Measurements from ENCODE around the gene RUSF1.
A peak's percentile ranks its signal among the peaks of the same experiment; 100 is the strongest.

RUSF1 gene

DNA sequence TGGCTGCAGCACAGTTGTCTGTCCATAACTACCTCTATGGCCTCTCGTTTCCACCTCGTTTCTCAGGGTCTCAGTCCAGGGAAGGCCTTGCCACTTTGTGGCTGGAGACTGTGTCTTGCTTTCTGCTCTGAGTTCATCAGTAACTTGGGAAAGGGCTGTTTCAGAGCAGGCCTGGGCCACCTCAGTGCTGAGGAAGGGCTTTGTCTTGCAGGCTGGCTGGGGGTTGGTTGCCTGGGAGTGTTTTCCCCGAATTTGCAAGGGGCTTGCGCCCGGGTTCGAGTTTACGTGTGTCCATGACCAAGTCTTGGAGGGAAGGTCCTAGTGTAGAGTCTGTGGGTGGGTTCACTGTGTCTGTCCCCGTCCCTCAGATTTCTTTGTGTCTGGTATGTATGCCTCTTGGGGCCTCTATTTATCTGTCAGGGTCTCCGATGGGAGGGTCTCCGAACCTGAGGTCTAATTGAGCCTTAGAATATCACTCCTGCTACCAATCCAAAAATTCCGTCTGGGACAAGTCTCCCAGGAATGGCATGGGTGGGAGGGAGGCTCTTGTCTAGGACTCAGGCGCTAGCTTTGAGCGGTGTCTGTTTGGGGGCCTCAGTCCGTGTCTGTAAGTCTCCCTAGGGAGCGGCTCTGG, 36.8 kb downstream of the RUSF1 start:
- DNase-seq = no peak

DNA sequence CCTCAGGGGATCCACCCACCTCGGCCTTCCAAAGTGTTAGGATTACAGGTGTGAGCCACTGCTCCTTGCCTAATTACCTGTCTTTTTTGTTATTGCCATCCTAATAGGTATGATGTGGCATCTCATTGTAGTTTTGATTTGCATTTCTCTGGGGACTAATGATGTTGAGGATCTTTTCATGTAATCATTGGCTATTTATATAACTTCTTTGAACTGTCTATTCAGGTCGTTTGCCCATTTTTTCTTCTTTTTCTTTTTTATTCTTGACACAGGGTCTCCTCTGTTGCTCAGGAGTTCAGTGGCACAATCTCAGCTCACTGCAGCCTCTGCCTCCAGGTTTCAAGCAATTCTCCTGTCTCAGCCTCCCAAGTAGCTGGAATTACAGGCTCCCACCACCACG, 37.6 kb downstream of the RUSF1 start:
- no peak for DNase-seq

DNA sequence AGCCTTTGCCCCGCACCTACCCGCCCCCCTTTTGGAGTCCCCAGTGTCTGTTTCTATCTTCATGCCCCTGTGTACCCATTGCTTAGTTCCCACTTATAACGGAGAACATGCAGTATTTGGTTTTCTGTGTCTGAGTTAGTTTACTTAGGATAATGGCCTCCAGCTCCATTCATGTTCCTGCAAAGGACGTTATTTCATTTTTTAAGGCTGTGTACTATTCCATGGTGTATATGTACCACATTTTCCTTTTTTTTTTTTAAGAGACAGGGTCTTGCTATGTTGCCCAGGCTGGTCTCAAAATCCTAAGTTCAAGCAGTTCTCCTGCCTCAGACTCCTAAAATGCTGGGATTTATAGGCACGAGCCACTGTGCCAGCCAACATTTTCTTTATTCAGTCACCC, 40.3 kb downstream of the RUSF1 start:
- no peak for DNase-seq

DNA sequence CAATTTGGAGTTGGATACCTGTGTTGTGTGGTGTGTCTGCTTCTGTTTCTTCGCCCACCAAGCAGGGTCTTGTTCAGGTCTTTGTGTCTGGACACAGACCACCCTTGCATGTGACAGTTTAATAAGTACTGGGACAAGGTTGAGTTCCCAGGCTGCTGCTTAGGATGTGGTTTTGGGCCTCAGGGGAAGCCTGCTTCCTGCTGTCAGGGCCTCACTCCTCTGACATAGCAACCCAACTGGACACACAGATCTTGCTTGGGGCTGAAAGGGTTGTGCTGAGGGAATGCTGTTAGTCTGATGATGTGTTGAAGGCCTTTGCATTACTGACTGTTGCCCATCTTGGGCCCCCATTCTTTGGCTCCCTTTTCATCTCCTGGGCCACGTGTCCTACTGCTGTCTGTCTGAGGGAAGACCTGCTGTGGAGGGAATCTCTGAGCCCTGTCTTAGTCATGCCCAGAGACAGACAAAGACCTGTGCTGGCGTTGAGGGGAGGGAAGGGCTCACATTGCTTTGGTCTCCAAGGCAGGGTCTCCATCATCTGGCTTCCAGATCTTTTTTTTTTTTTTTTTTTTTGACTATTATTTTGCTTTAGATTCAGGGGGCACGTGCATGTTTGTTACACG, 40.9 kb downstream of the RUSF1 start:
- no peak for DNase-seq

DNA sequence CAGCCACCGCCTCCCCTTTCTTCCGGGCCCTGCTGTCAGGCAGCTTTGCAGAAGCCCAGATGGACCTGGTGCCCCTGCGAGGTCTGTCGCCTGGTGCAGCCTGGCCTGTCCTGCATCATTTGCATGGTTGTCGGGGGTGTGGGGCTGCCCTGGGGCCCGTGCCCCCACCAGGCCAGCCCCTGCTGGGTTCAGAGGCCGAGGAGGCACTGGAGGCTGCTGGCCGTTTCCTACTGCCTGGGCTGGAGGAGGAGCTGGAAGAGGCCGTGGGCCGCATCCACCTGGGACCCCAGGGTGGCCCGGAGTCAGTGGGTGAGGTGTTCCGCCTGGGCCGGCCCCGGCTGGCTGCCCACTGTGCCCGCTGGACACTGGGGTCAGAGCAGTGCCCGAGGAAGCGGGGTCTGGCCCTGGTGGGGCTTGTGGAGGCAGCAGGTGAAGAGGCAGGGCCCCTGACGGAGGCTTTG, 41.8 kb downstream of the RUSF1 start:
- no peak for DNase-seq

DNA sequence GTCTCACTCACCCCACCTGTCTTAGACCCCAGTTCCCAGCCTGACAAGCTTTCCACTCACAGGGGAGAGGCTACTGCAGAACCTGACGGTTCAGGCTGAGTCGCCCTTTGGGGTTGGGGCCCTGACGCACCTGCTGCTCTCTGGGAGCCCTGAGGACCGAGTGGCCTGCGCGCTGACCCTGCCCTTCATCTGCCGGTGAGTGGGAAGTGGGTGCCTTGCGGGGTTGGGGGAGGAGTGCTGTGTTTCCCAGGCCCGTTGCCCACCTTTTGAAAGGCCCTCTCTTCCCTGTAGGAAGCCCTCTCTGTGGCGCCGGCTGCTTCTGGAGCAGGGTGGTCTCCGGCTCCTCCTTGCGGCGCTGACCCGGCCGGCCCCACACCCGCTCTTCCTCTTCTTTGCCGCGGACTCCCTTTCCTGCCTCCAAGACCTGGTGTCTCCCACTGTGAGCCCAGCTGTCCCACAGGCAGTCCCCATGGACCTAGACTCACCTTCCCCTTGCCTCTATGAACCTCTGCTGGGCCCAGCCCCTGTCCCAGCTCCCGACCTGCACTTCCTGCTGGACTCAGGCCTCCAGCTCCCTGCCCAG, 42.3 kb downstream of the RUSF1 start:
- DNase-seq = no peak

DNA sequence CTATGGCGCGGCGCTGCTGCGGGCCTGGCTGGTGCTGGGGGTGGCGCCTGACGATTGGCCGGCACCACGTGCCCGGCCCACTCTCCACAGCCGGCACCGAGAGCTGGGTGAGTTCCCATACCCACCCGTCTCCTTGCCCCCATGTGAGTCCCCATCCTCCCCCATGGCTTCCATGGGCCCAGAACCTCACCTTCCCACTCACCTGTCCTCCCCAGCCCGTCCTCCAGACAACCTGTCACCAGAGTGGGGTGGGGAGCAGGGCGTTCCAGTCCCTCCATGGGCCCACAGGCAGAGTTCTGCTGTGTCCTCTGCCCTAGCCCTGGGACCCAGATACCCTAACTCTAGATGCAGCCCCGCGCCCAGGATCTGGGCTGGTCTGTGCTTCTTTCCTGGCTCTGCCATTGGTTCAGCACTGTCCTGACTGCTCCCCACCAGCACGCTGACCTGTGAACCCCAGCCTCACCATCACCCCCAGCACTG, 43.4 kb downstream of the RUSF1 start:
- DNase-seq = no peak

DNA sequence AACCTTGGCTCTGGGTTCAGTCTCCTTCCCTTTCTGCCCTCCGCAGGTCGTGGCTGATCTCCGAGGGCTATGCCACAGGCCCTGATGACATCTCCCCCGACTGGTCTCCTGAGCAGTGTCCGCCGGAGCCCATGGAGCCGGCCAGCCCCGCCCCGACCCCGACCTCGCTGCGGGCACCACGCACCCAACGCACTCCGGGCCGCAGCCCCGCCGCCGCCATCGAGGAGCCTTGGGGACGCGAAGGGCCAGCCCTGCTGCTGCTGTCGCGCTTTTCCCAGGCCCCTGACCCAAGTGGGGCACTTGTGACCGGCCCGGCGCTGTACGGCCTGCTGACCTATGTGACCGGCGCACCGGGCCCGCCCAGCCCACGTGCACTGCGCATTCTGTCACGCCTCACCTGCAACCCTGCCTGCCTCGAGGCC, 43.8 kb downstream of the RUSF1 start:
- DNase-seq = no peak

DNA sequence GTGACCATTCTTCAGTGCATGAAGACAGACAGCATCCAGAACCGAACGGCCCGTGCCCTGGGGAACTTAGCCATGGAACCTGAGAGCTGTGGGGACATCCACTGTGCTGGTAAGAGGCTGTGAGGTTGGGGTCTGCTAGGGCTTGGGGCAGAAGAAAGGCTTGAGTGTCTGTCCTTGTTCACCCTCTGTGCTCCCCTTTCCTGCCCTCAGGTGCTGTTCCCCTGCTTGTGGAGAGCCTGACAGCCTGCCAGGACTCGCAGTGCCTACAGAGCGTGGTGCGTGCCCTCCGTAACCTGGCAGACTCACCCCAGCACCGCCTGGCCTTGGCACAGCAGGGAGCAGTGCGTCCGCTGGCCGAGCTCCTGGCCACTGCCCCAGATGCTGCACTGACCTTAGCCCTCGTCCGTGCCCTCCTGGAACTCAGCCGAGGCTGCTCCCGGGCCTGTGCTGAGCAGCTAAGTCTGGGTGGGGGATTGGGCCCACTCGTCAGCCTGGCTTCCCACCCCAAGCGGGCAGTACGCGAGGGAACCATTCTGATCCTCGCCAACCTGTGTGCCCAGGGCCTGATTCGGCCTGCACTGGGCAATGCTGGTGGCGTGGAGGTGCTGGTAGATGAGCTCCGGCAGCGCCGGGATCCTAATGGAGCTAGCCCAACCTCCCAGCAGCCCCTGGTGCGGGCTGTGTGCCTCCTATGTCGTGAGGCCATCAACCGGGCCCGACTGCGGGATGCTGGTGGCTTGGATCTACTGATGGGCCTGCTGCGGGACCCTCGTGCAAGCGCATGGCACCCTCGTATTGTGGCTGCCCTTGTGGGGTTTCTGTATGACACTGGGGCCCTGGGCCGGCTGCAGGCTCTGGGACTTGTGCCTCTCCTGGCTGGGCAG, 46.0 kb downstream of the RUSF1 start:
- DNase-seq = no peak

DNA sequence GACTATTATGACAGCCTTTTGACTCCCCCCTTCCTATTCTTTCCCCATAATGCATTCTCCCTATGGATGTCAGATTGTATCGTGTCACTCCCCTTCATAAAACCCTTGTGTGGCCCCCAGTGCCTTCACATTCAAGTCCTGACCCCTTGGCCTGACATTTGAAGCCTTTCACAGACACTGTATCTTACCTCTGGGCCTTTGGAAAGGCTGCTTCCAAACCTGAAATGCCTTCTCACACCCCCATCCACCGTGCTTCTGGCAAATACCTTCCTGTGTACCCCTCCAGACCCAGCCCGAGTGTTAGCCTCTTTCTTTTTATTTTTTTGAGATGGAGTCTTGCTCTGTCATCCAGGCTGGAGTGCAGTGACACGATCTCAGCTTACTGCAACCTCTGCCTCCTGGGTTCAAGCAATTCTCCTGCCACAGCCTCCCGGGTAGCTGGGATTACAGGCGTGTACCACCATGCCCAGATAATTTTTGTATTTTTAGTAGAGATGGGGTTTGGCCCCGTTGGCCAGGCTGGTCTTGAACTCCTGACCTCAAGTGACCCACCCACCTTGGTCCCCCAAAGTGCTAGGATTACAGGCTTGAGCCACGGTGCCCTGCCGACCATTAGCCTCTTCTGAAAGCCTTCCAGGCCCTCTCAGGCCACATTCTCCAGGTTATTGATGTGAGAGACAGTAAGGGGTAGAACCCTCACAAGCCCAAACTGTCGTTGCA, 46.8 kb downstream of the RUSF1 start:
- DNase-seq = no peak

DNA sequence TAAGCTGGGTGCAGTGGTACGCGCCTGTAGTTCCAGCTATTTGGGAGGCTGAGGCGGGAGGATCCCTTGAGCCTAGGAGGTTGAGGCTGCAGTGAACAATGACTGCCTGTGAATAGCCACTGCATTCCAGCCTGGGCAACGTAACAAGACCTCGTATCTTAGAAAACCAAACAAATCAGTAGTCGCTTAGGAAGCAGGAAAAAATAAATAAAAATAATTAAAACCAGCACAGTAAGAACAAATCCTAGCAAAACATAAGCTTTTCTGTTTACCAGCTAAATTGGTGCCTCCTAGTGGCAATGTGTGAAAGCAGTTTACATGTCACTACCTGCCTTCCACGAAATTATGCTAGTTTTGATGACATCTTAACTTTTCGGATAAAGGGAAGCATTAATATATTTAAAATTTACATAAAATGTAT, 47.6 kb downstream of the RUSF1 start:
- no peak for DNase-seq

DNA sequence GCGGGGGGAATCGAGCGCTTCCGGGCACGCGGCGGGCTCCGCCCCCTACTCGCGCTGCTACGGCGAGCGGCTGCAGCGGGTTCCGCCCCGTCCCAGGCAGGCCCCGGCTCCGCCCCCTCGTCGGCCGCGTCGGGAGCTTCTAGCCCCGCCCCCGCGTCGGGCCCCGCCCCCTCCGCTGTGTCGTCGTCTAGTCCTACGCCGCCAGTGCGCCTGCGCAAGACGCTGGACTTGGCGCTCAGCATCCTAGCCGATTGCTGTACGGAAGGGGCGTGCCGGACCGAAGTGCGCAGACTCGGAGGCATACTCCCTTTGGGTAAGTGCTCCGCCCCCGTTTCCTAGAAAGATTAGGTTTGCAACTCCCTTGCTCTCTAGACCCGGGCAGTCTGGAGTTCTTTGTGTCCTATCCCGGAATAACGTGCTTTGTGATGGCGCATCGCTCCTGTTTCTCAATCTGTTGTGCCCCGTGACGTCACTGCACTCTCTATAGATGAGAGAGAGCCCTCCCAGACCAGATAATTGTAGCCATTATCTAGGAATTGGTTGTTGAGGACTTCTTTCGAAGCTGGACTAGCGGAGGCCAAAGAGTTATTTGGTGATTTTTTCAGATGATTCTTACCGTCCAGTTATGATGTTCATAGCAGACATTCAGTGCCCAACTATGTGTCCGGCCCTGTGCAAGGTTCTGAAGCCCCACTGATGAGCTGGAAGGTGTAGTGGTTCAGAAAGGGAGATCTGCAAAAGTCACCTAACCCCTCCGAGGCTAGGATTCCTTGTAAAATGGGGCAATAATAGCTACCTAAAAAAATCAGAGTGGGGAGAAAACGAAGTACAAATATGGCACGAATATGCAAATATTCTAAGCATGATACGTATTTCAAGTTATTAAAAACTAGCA, 48.3 kb downstream of the RUSF1 start:
- peak; percentile 84 to 100 (median 99) for DNase-seq

DNA sequence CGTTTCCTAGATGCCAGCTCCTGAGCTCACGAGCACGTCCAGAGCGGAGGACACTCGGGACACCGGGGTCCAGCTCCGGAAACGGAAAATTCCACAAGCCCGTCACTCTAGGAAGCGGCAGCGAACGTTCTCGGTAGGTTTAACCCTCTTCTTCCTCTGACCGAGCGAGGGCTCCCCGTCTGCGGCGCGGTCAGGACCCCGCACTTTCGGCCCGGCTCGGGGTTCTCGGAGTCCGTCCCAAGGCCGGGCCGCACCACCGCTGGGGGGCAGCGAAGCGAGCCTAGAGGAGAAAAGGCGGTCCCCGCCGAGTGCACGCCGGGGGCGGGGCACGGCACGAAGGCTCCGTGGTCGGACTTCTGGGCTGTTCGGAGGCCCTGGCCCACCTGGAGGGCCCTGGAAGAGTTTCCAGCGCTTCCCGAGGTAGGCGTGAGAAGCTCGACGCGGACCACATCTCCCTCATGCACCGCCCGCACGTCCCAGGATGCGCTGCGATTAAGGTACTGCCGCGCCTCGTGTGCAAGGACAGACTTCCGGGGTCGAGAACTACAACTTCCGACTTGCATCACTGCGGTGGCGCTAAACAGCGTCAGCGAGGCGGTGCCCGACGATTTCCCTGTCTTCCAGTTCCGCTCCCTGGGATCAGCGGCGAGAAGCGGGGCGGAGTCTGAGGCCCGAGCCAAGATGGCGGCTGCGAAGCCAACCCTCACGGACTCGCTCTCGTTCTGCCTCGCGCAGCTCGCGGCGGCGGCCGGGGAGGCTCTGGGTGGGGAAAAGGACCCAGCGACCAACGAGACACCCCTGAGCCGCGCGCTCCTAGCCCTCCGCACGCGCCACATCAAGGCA, 49.1 kb downstream of the RUSF1 start, which contains the start of gene ARMC5:
Gene ARMC5, plus strand, starts transcription at position 658 of the 843 bp plus-strand sequence. Its CDS starts 24 bp downstream, at position 682.
- DNase-seq = peak; percentile 77 to 99 (median 97)

DNA sequence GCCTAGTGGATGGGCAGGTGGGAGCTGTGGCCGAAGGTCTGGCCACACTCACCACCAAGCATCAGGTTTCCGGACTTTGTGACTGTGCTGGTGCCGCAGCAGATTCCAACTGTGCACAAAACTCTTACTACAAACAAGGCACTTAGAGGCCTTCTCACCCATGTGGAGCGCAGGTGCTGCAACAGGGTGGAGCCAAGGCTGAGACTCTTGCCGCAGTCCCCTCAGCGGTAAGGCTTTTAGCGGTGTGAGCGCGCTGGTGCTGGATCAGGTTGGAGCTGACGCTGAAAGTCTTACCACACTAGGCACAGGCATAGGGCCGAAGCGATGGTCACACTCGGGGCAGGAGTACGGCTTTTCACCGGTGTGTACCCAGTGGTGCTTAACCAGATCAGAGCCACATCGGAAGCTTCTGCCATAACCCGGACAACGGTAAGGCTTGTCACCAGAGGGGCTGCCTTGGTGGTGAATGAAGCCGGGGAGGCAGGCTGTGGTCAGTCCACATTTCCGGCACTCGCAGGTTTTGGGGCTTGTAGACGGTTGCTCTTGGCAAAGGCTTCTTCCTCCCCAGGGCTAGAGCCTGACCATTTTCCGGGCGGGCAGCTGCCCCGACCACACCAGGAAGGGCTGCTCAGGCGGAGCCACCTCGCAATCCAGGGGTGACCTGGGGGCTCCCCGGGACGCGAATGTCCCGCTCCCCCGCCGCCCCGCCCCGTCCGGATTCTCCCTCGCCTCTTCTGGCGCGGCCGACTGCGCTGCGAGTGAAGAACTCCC, 49.9 kb downstream of the RUSF1 start:
- peak in 9 of 56 donors; percentile 14 to 63 (median 42) for DNase-seq

DNA sequence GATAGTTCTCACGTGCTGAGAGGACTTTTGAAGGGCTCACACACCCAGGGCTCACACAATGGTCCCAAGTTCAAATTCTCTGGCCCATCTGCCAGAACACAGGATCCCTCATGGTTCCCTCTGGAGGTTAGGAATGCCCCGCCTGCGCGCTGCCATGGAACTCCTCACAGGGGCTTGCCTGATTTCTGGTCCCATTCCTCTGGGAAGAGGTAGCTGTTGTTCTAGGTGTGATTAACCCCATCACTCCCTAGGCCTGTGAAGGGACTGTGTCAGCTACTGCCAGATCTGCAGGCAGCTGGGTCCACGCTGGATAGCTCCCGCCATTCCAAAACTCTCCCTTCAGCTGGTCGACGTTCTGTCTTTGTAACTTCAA, 51.2 kb downstream of the RUSF1 start:
- no peak for DNase-seq

DNA sequence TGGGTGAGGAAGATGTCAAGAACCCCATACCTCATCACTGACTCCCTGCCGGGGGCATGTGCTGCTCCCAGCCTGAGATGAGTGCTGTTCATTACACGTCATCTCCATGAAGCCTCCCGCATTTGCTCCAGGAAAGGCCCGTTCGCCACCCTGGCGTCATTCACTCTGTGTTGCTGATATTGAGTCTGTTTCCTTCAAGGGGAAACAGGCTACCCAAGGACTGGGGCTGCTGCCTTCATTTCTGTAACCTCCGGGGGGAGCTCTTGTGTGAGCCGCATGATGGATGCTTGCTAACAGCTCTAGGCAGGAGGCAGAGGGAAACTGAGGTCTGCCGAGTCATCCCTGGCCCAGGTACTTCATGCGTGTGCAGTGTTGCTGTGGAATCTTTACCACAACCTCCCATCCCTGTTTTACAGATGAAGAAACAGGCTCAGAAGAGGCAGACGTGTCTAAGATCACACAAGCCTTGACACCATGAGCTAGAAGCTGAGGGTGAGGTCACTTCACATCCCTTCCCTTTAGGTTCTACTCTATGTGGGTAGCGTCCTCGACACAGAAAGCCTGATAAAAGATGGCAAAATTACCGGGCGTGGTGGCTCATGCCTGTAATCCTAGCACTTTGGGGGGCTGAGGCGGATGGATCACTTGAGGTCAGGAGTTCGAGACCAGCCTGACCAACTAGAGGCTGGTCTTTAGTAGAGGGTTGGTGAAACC, 52.4 kb downstream of the RUSF1 start:
- no peak for DNase-seq
